GM20431 (cell line): ENCODE data around the gene TEX47.

Experiments used
- in situ Hi-C: fragments of 300-500 bp; cut with MseI, MboI; formaldehyde crosslinking; loops from one replicate; pipeline ENCODE4 v1.15.0; 2020; ENCODE audit warnings: low sequenced_read_pairs; ENCODE audit not compliant: unreplicated experiment

The TEX47 gene

DNA sequence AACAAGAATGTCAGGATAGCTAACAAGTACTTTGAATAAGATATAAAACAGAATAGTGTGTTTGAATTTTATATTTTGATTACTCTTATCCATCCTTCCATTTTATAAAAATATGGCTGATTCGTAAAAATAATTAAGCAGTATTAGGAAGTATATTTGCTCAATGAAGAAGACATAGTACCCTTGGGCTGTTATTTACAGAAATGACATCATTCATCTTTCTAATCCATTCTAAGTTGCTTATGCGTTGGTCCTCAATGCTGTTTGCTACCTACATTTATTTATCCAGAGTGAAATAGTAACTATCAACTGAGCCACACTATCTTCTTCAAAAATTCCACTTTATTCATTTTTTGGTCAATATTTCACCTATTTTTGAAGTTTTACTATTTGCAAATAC is 38.2 kb downstream of the TEX47 start:
- in situ Hi-C loops, result no loop called here

DNA sequence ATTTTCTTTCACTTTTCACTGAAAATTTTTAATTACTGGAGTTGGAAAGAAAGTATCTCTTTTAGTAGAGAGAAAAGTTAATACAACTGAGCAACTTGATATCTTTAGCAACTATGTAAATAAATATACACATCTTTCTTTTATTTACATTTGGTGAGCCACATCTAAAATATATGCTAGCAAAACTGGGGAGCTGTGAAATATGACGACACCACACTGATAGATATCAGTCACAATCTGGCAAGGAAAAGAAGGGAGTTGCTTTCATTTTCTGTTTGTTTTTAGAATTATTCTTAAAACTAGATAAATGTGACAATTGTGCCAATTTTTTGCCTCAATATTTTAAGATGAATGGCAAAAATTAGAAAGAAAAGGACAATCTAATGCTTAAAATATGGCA is 38.7 kb downstream of the TEX47 start:
- in situ Hi-C loops, result no loop called here

DNA sequence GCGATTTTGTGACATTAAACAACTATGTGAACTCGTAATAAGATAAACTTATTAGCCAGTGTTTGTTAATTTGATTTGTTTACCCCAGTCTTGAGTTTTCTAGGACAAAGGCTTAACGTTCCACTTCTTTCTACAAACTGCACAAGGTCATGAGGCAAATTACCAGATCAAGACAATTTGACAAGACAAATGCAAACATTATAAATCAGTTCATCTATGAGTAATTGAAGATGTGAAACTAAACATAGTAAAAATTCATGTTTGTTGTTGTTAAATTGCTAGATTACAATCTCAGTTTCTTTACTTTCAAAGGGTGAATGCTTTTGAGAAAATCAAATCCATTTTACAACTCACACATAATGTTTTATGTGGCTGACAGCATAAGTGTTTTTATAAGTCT is 49.4 kb downstream of the TEX47 start:
- in situ Hi-C loops, result no loop called here
